Kidney epithelial cell (primary cell): ENCODE results near the gene C1orf216. TPM values are rescaled to one million over a fixed set of nuclear protein-coding genes. Genes with fewer than 3 reads are reported as not detected.
"Not testable (repeated sequence)": the region's sequence is repeated elsewhere in the genome, so short reads cannot be mapped to it uniquely, and the experiment has no call there.

Experiments used
- DNase-seq: peaks from one replicate; pipeline ENCODE4 v3.0.0-alpha.2; 2010; ENCODE audit warnings: low read depth
- H3K27me3 ChIP-seq: 2 replicates; pipeline ENCODE4 v1.6.0; 2011; ENCODE audit warnings: low read length; ENCODE audit not compliant: control insufficient read depth, insufficient read depth
- H3K36me3 ChIP-seq: 2 replicates; pipeline ENCODE4 v1.5.1; 2011; ENCODE audit warnings: low read length; ENCODE audit not compliant: control insufficient read depth, insufficient read depth
- H3K4me3 ChIP-seq: 2 replicates; pipeline ENCODE4 v1.5.1; 2011; ENCODE audit warnings: low read depth, mild to moderate bottlenecking, control low read depth, low read length
- CTCF ChIP-seq: IDR thresholded peaks from 2 replicates; pipeline ENCODE4 v1.5.1; 2011; ENCODE audit warnings: mild to moderate bottlenecking, moderate library complexity, low read length, control low read depth, inconsistent platforms; ENCODE audit not compliant: insufficient read depth, poor library complexity, severe bottlenecking
- total RNA-seq: library from RNA; depleted of rRNA; stranded (reverse); fragments of >200 nt; gene quantifications from 2 replicates; pipeline ENCODE4 v1.2.3, GENCODE V29; 2015

C1orf216 gene
- total RNA-seq, 1 donor from 2014 or later, result 9.2 TPM

GRCh38 chr1:35692317-35692716 lies 26.4 kb downstream of the C1orf216 start:
- H3K27me3 ChIP-seq, result peaks cover 19% of the 10 kb centered on the region
- no peak for TF ChIP-seq CTCF
- no peak overlapping the region for H3K4me3 ChIP-seq
- no peaks in the 10 kb centered on the region for H3K36me3 ChIP-seq
- DNase-seq, result no peak

GRCh38 chr1:35691571-35692220 lies 27.0 kb downstream of the C1orf216 start:
- TF ChIP-seq CTCF, result no peak
- DNase-seq, result no peak
- H3K27me3 ChIP-seq, result peaks cover 19% of the 10 kb centered on the region
- no peak overlapping the region for H3K4me3 ChIP-seq
- H3K36me3 ChIP-seq, result no peaks in the 10 kb centered on the region

GRCh38 chr1:35691080-35691479 lies 27.6 kb downstream of the C1orf216 start:
- DNase-seq, result no peak
- Histone ChIP-seq H3K27me3 (peaks cover 19% of the 10 kb centered on the region), H3K36me3 (no peaks in the 10 kb centered on the region), H3K4me3 (no peak overlapping the region)
- no peak for TF ChIP-seq CTCF

- H3K36me3 ChIP-seq, H3K4me3 ChIP-seq, DNase-seq: not testable (repeated sequence)
- H3K27me3 ChIP-seq, result peaks cover 16% of the 10 kb centered on the region
Measured at GRCh38 chr1:35690103-35690502, 28.6 kb downstream of the C1orf216 start.

- Histone ChIP-seq H3K36me3 (no peaks in the 10 kb centered on the region), H3K4me3 (no peak overlapping the region), H3K27me3 (peaks cover 23% of the 10 kb centered on the region)
- no peak for TF ChIP-seq CTCF
- no peak for DNase-seq
Measured at GRCh38 chr1:35688161-35688560, 30.5 kb downstream of the C1orf216 start.

GRCh38 chr1:35683012-35683411 lies 35.7 kb downstream of the C1orf216 start:
- Histone ChIP-seq H3K4me3 (no peak overlapping the region), H3K36me3 (no peaks in the 10 kb centered on the region), H3K27me3 (peaks cover 15% of the 10 kb centered on the region)
- no peak for DNase-seq
- TF ChIP-seq CTCF, result no peak
